Activated CD4-positive, alpha-beta T cell treated with anti-CD3 and anti-CD28 coated beads, Interleukin-2, amount 10 ng/mL, durations not matched to agents 24 days and 14 days (primary cell): ENCODE measurements around the gene CDC42BPA. TPM values are rescaled to one million over a fixed set of nuclear protein-coding genes. Genes with fewer than 3 reads are reported as not detected.
"Not testable (repeated sequence)": the region's sequence is repeated elsewhere in the genome, so short reads cannot be mapped to it uniquely, and the experiment has no call there.

Experiments used
- DNase-seq: peaks from one replicate; pipeline ENCODE4 v3.0.0; 2022
- H3K27ac Mint-ChIP-seq: one replicate; pipeline ENCODE4 v1.8.0; 2022; ENCODE audit warnings: mild to moderate bottlenecking, mixed read lengths
- H3K27me3 Mint-ChIP-seq: one replicate; pipeline ENCODE4 v1.8.0; 2022; ENCODE audit warnings: mixed read lengths
- H3K36me3 Mint-ChIP-seq: one replicate; pipeline ENCODE4 v1.8.0; 2022; ENCODE audit warnings: low read depth, mild to moderate bottlenecking, mixed read lengths
- H3K4me1 Mint-ChIP-seq: one replicate; pipeline ENCODE4 v1.8.0; 2021; ENCODE audit warnings: mixed read lengths
- H3K4me3 Mint-ChIP-seq: one replicate; pipeline ENCODE4 v1.8.0; 2022; ENCODE audit warnings: mild to moderate bottlenecking, moderate library complexity, mixed read lengths
- H3K9me3 Mint-ChIP-seq: one replicate; pipeline ENCODE4 v1.8.0; 2021; ENCODE audit warnings: mixed read lengths
- intact Hi-C: fragments of 100-400 bp; cut with micrococcal nuclease; formaldehyde crosslinking; loops from one replicate; pipeline ENCODE4 v1.15.1; 2023
- total RNA-seq: library from RNA; stranded (reverse); gene quantifications from 2 replicates; pipeline ENCODE4 v1.2.3, GENCODE V29; 2022

Gene CDC42BPA
- total RNA-seq, 1 donor from 2014 or later: 1.2 TPM

DNA sequence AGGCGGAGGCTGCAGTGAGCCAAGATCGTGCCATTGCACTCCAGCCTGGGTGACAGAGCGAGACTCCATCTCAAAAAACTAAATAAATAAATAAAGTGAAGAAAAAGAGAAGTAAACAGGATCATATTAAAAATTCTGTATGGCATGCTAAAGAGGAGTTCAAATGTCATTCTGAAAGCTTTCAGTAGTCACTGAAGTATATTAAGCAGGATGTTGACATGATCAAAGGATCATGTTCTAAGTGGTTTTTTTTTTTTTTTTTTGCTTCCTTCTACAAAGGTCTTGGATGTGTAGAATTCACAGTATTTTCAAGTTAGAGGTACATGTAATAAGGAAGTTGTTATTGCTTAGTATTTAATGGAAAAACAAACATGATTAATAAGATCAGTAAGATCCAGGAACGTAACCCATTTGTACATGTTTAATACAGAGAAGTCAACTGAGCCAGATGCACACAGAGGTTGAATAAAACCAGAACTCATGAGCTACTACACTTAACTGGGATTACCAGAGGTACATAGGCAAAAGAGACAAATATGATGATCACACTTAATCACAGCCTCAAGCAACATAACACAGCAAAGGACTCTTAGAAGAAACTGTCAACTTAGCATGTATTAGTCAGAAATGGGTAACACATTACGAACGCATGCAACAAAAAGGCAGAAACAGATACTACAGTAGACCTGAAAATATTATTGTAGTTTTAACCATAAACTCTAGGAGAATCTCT lies 12.2 kb downstream of the CDC42BPA start:
- H3K9me3 Mint-ChIP-seq: no peaks in the 10 kb centered on the region
- no peaks in the 10 kb centered on the region for H3K4me1 Mint-ChIP-seq
- intact Hi-C loops: no loop called here
- H3K36me3 Mint-ChIP-seq: no peaks in the 10 kb centered on the region
- peaks cover 6% of the 10 kb centered on the region for H3K27me3 Mint-ChIP-seq
- no peak for DNase-seq
- H3K27ac Mint-ChIP-seq: no peak overlapping the region
- no peak overlapping the region for H3K4me3 Mint-ChIP-seq

DNA sequence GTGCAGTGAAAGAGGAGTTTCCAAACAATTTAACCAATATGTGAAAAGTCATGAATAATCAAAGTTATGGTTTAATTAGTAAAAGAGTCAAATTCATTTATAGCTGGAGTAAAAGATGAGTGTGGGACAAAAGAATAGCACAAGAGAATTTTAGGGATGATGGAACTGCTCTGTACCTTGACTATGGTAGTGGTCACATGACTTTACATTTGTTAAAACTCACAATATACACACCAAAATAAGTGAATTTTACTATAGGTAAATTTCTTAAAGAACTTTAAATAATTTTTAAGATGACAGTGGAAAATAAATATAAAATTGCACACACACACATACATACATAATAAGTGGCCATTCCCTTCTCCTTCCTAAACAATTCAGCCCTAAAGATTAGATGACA lies 13.6 kb downstream of the CDC42BPA start:
- intact Hi-C loops: no loop called here
- peaks cover 5% of the 10 kb centered on the region for H3K27me3 Mint-ChIP-seq

DNA sequence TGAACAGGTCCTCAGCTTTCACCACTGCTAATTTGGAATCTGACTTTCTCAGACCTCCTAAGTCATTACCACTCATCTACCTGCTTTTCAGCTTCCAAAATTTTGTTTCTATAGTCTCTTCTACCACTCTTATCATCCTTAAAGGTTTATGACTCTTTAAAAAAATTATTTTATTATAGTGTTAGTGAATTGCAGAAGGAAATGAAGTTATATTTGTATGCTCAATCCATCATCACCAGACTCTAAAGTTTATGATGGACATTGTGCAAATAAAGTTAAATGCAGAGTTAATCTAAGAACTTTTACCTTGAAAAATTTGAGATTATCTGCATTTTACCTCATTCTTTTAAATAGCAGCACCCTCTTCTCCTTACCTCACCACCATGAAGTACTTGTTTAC lies 14.6 kb downstream of the CDC42BPA start:
- Mint-ChIP-seq H3K4me1 (no peaks in the 10 kb centered on the region), H3K4me3 (no peak overlapping the region), H3K27me3 (peaks cover 5% of the 10 kb centered on the region), H3K27ac (no peak overlapping the region), H3K9me3 (no peaks in the 10 kb centered on the region), H3K36me3 (no peaks in the 10 kb centered on the region)
- no peak for DNase-seq
- intact Hi-C loops: no loop called here

More for the DNA sequence above, 13.6 kb downstream of the CDC42BPA start:
- Mint-ChIP-seq H3K9me3 (no peaks in the 10 kb centered on the region), H3K36me3 (no peaks in the 10 kb centered on the region), H3K27ac (no peak overlapping the region), H3K4me1 (no peaks in the 10 kb centered on the region), H3K4me3 (no peak overlapping the region)
- DNase-seq: no peak

DNA sequence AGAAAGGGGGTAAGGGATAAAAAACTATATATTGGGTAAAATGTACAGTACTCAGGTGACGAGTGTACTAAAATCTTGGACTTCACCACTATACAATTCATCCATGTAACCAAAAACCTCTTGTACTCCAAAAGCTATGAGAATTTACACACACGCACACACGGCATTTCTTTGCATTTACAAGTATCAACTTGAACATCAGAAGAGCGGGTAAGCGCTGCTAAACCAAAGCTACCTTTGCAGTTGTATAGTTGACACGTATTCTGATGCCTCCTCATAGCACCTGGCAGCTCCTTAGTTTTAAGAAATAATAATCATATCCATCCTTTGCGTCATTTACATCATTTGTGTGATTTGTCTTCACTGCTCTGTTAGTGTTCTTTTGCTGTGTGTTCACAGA lies 17.6 kb downstream of the CDC42BPA start:
- Mint-ChIP-seq H3K4me3 (no peak overlapping the region), H3K27ac (no peak overlapping the region)

DNA sequence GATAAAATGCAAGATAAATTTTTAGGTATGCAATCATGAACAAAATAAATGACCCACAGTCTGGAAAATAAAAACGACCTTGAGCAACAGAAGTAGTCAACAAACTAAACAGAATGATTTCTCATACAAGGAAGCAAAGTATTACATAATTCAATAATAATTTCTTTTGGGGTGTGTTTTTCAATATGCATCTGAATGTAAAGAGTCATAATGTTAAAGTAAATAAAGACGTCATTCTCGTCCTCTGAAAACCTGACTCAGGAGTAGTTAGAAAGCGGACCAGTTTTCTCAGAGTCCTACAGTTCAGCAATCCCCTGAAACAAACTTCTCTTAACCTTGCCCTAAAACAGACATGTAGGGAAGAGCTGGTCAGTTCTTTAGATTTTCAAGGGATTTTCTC lies 18.6 kb downstream of the CDC42BPA start:
- Mint-ChIP-seq H3K4me3 (no peak overlapping the region), H3K4me1 (no peaks in the 10 kb centered on the region), H3K27me3 (peaks cover 5% of the 10 kb centered on the region), H3K27ac (no peak overlapping the region), H3K9me3 (no peaks in the 10 kb centered on the region), H3K36me3 (no peaks in the 10 kb centered on the region)
- no peak for DNase-seq
- intact Hi-C loops: no loop called here

More for the DNA sequence above, 17.6 kb downstream of the CDC42BPA start:
- no peaks in the 10 kb centered on the region for H3K4me1 Mint-ChIP-seq
- no peaks in the 10 kb centered on the region for H3K9me3 Mint-ChIP-seq
- H3K27me3 Mint-ChIP-seq: peaks cover 5% of the 10 kb centered on the region
- no peak for DNase-seq
- H3K36me3 Mint-ChIP-seq: no peaks in the 10 kb centered on the region
- intact Hi-C loops: no loop called here

DNA sequence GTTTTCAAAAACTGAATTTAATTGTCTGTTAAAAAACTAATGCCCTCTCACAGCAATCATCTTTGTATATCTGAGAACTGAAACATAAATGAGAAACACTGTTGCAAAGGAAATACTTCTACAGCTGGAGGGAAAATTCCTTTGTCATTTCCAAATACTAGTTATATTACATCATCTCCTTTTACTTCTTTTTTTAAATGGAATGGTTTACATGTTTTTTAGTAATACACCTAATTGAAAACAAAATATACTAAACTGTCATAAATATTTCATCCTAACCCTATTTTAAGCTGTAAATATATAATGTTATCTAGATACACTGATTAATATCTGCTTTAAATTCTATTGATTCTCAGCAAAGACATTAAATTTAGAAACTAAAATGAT lies 19.1 kb downstream of the CDC42BPA start:
- H3K36me3 Mint-ChIP-seq: no peaks in the 10 kb centered on the region
- no peak for DNase-seq
- no peak overlapping the region for H3K4me3 Mint-ChIP-seq
- no peaks in the 10 kb centered on the region for H3K9me3 Mint-ChIP-seq
- H3K27ac Mint-ChIP-seq: no peak overlapping the region
- intact Hi-C loops: no loop called here
- H3K27me3 Mint-ChIP-seq: peaks cover 5% of the 10 kb centered on the region
- H3K4me1 Mint-ChIP-seq: no peaks in the 10 kb centered on the region

DNA sequence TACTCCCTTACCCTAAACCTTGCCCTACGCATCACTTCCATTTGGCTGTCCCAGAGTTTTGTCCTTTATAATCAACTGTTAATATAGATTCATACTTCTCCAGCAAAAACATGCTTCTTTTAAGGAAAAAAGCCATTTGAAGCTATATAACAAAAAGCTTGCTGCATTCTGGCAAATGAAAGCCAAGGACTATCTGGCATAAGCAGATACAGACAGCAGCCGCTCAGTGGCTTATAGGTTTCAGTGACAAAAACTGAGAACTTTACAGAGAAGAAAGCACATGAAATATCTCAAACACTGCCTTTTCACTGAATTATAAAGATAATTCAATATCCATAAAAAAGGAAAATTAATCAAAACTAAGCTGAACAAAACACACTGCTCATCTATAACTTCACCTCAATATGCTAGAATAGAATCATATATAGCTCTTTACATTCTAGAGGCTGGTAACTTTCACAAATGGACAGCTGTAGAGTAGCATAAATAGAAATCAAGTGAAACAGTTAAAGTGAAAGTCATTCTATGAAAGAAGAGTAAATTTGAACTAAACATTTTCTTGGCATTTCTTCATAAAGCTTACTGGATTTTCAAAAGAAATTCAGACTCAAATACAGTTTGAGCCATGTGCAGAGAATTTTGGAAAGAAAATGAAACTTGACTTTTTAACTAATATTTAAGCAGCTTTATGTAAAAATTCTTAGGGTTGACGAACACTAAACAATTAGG lies 19.6 kb downstream of the CDC42BPA start:
- no peak overlapping the region for H3K27ac Mint-ChIP-seq
- H3K4me3 Mint-ChIP-seq: no peak overlapping the region
- H3K27me3 Mint-ChIP-seq: peaks cover 5% of the 10 kb centered on the region
- intact Hi-C loops: no loop called here
- H3K36me3 Mint-ChIP-seq: no peaks in the 10 kb centered on the region
- DNase-seq: no peak
- no peaks in the 10 kb centered on the region for H3K4me1 Mint-ChIP-seq
- no peaks in the 10 kb centered on the region for H3K9me3 Mint-ChIP-seq

DNA sequence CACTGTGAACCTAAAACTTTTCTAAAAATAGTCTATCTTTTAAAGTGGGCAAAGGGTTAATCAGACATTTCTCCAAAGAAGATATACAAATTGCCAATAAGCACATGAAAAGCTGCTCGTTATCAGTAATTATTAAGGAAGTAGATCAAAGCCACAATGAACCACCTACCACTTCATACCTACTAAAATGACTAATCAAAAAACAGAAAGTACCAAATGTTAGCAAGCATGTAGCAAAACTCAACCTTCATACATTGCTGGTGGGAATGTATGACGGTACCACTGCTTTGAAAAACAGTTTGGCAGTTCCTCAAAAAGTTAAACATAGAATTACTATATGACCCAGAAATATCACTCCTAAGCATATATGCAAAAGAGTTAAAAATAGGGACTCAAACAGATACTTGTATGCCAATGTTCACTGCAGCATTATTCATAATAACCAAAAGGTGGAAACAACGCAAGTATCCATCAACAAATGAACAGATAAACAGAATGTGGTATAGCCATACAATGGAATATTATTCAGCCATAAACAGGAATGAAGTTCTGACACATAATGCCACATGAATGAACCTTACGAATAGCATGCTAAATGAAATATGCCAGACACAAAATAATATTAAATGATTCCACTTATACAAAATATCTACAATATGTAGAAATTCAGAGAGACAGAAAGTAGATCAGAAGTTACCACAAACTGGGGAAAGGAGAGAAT lies 21.1 kb downstream of the CDC42BPA start:
- H3K4me1 Mint-ChIP-seq: no peaks in the 10 kb centered on the region
- H3K4me3 Mint-ChIP-seq: no peak overlapping the region
- H3K36me3 Mint-ChIP-seq: no peaks in the 10 kb centered on the region
- intact Hi-C loops: no loop called here
- DNase-seq: no peak
- H3K9me3 Mint-ChIP-seq: no peaks in the 10 kb centered on the region
- no peak overlapping the region for H3K27ac Mint-ChIP-seq
- H3K27me3 Mint-ChIP-seq: peaks cover 4% of the 10 kb centered on the region

DNA sequence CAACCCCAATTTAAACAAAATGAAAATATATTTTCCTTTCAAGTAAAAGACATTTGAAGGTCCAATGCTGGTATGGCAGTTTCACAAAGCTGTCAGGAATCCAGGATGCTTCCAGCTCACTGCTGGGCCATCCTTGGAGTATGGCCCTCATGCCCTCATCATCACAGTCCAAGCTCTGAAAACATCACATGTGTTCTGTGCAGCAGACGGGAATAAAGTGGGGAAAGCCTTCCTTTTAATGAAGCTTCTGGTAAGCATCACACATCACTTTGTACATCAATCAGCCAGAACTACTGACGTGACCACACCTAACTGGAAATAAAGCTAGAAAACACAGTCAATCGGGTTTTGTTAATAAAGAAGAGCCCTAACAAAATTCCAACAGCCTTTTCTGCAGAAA lies 22.7 kb downstream of the CDC42BPA start:
- Mint-ChIP-seq H3K9me3 (no peaks in the 10 kb centered on the region), H3K4me3 (no peak overlapping the region), H3K27me3 (no peaks in the 10 kb centered on the region), H3K27ac (no peak overlapping the region), H3K36me3 (no peaks in the 10 kb centered on the region), H3K4me1 (no peaks in the 10 kb centered on the region)
- intact Hi-C loops: no loop called here
- no peak for DNase-seq

DNA sequence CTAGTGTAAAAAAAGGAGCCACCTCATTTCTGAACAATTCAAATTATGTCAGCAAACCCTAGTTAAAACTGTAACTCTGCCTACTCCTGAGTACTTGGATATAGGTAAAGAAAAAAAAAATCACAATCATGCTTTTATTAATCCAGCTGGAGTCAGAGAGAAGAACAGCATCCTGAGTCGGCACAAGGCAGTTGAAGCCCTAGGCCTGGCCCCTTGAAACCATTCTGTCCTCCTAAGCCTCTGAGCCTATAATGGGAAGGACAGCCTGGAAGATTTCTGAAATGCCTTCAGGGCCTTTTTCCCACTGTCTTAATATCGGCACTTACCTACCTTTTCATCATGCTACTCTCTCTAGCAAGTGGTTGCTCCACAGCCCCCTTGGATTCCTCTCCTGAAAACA lies 32.5 kb downstream of the CDC42BPA start:
- intact Hi-C loops: no loop called here
- no peaks in the 10 kb centered on the region for H3K36me3 Mint-ChIP-seq
- H3K27me3 Mint-ChIP-seq: no peaks in the 10 kb centered on the region
- no peaks in the 10 kb centered on the region for H3K4me1 Mint-ChIP-seq
- peaks cover 4% of the 10 kb centered on the region for H3K9me3 Mint-ChIP-seq
- no peak overlapping the region for H3K27ac Mint-ChIP-seq
- no peak overlapping the region for H3K4me3 Mint-ChIP-seq
- no peak for DNase-seq

DNA sequence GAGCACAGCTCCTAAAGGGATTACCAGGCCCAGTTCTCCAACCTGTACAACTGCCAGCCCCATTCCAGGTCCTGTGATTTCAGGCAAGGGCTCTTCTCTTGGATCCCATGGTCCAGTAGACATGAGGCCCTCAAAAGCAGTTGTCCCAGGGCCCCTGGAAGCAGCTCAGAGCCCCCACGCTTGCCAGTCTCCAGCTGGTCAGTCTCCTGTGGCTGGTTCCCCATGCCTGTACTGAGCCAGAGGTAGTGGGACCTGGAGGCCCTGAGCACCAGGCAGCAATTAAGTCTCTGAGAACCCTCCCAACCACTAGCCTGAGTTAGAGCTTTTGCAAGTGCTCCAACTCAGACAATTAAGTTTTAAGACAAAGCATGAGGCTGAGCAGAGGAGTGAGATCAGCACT lies 36.9 kb downstream of the CDC42BPA start:
- no peaks in the 10 kb centered on the region for H3K4me1 Mint-ChIP-seq
- DNase-seq: no peak
- H3K36me3 Mint-ChIP-seq: no peaks in the 10 kb centered on the region
- H3K27ac Mint-ChIP-seq: no peak overlapping the region
- no peak overlapping the region for H3K4me3 Mint-ChIP-seq
- H3K27me3 Mint-ChIP-seq: no peaks in the 10 kb centered on the region
- intact Hi-C loops: no loop called here
- peaks cover under 1% of the 10 kb centered on the region for H3K9me3 Mint-ChIP-seq

DNA sequence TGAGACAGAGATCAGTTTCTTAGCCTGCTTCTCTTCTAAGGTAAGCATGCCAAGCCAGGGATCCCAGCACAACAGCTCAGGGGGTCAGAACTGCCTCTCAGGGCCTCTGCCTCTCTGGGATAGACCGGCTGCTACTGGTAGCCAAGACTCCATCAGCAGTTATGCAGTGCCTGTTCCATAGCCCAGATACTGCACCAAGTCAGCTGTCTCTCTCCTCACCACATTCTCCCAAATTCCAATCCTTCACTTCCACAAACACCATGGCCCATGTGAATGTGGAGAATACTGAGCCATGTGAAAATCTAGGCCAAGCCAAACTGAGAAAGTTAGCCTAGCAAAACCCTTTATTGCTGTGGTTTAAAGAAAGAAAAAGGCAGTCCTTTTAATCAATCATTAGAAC lies 37.5 kb downstream of the CDC42BPA start:
- H3K4me1 Mint-ChIP-seq: no peaks in the 10 kb centered on the region
- H3K27me3 Mint-ChIP-seq: no peaks in the 10 kb centered on the region
- H3K36me3 Mint-ChIP-seq: no peaks in the 10 kb centered on the region
- intact Hi-C loops: no loop called here
- no peak for DNase-seq
- H3K9me3 Mint-ChIP-seq: no peaks in the 10 kb centered on the region
- H3K27ac Mint-ChIP-seq: no peak overlapping the region
- H3K4me3 Mint-ChIP-seq: no peak overlapping the region

DNA sequence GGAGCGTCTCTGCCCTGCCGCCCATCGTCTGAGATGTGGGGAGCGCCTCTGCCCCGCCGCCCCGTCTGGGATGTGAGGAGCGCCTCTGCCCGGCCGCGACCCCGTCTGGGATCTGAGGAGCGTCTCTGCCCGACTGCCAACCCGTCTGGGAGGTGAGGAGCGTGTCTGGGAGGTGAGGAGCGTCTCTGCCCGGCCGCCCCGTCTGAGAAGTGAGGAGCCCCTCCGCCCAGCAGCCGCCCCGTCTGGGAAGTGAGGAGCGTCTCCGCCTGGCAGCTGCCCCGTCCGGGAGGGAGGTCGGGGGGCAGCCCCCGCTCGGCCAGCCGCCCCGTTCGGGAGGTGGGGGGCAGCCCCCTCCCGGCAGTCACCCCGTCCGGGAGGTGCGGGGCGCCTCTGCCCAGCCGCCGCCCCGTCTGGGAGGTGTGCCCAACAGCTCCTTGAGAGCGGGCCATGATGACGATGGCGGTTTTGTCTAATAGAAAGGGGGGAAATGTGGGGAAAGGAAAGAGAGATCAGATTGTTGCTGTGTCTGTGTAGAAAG lies 42.1 kb downstream of the CDC42BPA start:
- H3K27ac Mint-ChIP-seq, intact Hi-C loops, H3K27me3 Mint-ChIP-seq, DNase-seq, H3K4me3 Mint-ChIP-seq, H3K4me1 Mint-ChIP-seq, H3K36me3 Mint-ChIP-seq, H3K9me3 Mint-ChIP-seq: not testable (repeated sequence)

DNA sequence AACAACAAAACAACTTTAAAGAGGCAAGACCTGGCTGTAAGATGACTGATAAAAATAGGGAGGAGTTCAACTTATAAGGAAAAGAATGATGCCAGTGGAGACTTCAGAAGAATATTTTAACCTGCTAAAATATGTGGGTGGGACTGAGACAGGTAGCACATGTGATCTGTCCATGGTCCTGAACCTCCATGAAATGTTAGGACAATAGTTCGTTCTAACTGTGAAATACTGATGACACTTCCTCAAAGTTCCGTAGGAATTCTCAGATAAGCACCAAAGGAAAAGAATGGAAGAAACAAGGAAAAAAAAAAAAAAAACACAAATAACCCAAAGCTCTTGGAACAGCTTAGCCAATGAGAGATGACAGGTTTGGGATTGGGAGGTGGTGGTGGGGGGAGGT lies 44.7 kb downstream of the CDC42BPA start:
- H3K4me3 Mint-ChIP-seq: no peak overlapping the region
- no peaks in the 10 kb centered on the region for H3K36me3 Mint-ChIP-seq
- DNase-seq: peak; percentile 60
- H3K4me1 Mint-ChIP-seq: no peaks in the 10 kb centered on the region
- intact Hi-C loops: no loop called here
- H3K27ac Mint-ChIP-seq: no peak overlapping the region
- no peaks in the 10 kb centered on the region for H3K27me3 Mint-ChIP-seq
- peaks cover 4% of the 10 kb centered on the region for H3K9me3 Mint-ChIP-seq
